ENCODE data around the gene EXOC3L4. TPM values are rescaled to one million over a fixed set of nuclear protein-coding genes. Genes with fewer than 3 reads are reported as not detected.

Gene EXOC3L4
- total RNA-seq, 1 donor from 2014 or later = 8.6 TPM

- intact Hi-C loops (cut with DNase I) = no loop called here
- Histone ChIP-seq H3K27ac (peak overlapping the region; percentile 20), H3K9me3 (no peaks in the 10 kb centered on the region), H3K27me3 (no peaks in the 10 kb centered on the region), H3K4me3 (no peak overlapping the region), H3K36me3 (no peaks in the 10 kb centered on the region), H3K4me1 (peaks cover 23% of the 10 kb centered on the region)
- DNase-seq (ENCODE audit: extremely low spot score in 2 of 2) = no peak
- TF ChIP-seq, protein P1, sequence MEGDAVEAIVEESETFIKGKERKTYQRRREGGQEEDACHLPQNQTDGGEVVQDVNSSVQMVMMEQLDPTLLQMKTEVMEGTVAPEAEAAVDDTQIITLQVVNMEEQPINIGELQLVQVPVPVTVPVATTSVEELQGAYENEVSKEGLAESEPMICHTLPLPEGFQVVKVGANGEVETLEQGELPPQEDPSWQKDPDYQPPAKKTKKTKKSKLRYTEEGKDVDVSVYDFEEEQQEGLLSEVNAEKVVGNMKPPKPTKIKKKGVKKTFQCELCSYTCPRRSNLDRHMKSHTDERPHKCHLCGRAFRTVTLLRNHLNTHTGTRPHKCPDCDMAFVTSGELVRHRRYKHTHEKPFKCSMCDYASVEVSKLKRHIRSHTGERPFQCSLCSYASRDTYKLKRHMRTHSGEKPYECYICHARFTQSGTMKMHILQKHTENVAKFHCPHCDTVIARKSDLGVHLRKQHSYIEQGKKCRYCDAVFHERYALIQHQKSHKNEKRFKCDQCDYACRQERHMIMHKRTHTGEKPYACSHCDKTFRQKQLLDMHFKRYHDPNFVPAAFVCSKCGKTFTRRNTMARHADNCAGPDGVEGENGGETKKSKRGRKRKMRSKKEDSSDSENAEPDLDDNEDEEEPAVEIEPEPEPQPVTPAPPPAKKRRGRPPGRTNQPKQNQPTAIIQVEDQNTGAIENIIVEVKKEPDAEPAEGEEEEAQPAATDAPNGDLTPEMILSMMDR (IDR thresholded peaks at IDR 0.05) = no peak
- no peak for TF ChIP-seq POLR2AphosphoS5 (IDR thresholded peaks at IDR 0.05; ENCODE audit: insufficient read depth in 1 of 2, low read depth in 1 of 2)
- TF ChIP-seq POLR2A (IDR thresholded peaks at IDR 0.05) = no peak
These were observed 61.4 kb downstream of the EXOC3L4 start for GRCh38 chr14:103155826-103156394.

- no peaks in the 10 kb centered on the region for H3K27me3 ChIP-seq
- no peak for TF ChIP-seq POLR2A (IDR thresholded peaks at IDR 0.05)
- TF ChIP-seq POLR2AphosphoS5 (IDR thresholded peaks at IDR 0.05; ENCODE audit: insufficient read depth in 1 of 2, low read depth in 1 of 2) = no peak
- no peak overlapping the region for H3K27ac ChIP-seq
- no peak for DNase-seq (ENCODE audit: extremely low spot score in 2 of 2)
- H3K9me3 ChIP-seq = no peaks in the 10 kb centered on the region
- H3K4me1 ChIP-seq = peaks cover 32% of the 10 kb centered on the region
- intact Hi-C loops (cut with DNase I) = no loop called here
- H3K4me3 ChIP-seq = no peak overlapping the region
- H3K36me3 ChIP-seq = no peaks in the 10 kb centered on the region
These were observed 62.3 kb downstream of the EXOC3L4 start for GRCh38 chr14:103156651-103157378.

GRCh38 chr14:103157969-103158368 lies 63.4 kb downstream of the EXOC3L4 start:
- TF ChIP-seq, protein P1 (IDR thresholded peaks at IDR 0.05) = no peak
- TF ChIP-seq POLR2A (IDR thresholded peaks at IDR 0.05) = no peak
- no peak for TF ChIP-seq POLR2AphosphoS5 (IDR thresholded peaks at IDR 0.05; ENCODE audit: insufficient read depth in 1 of 2, low read depth in 1 of 2)
- intact Hi-C loops (cut with DNase I) = no loop called here
- Histone ChIP-seq H3K27me3 (no peaks in the 10 kb centered on the region), H3K4me3 (no peak overlapping the region), H3K36me3 (no peaks in the 10 kb centered on the region), H3K9me3 (no peaks in the 10 kb centered on the region), H3K27ac (no peak overlapping the region), H3K4me1 (peaks cover 37% of the 10 kb centered on the region)
- DNase-seq (ENCODE audit: extremely low spot score in 2 of 2) = no peak

- TF ChIP-seq POLR2A (IDR thresholded peaks at IDR 0.05) (no peak), POLR2AphosphoS5 (IDR thresholded peaks at IDR 0.05; ENCODE audit: insufficient read depth in 1 of 2, low read depth in 1 of 2) (no peak)
- TF ChIP-seq, protein P1 (IDR thresholded peaks at IDR 0.05) = no peak
- peaks cover 40% of the 10 kb centered on the region for H3K4me1 ChIP-seq
- no peak overlapping the region for H3K4me3 ChIP-seq
- no peaks in the 10 kb centered on the region for H3K9me3 ChIP-seq
- H3K27ac ChIP-seq = no peak overlapping the region
- no peaks in the 10 kb centered on the region for H3K36me3 ChIP-seq
- DNase-seq (ENCODE audit: extremely low spot score in 2 of 2) = no peak
- intact Hi-C loops (cut with DNase I) = no loop called here
- no peaks in the 10 kb centered on the region for H3K27me3 ChIP-seq
These were observed 64.2 kb downstream of the EXOC3L4 start for GRCh38 chr14:103158688-103159087.

Other genes starting within 250 kb of the EXOC3L4 start
- 11.8 TPM for gene AMN, start 172.1 kb upstream of the EXOC3L4 start, total RNA-seq
- 105 TPM for gene CDC42BPB, start 37.2 kb upstream of the EXOC3L4 start, total RNA-seq
- not detected for gene LBHD2, start 10.5 kb upstream of the EXOC3L4 start, total RNA-seq
- gene TNFAIP2, start 28.7 kb downstream of the EXOC3L4 start, total RNA-seq = 82.7 TPM
- gene EIF5, start 239.5 kb downstream of the EXOC3L4 start, total RNA-seq = 186 TPM